A172 (cell line): ENCODE measurements around the gene UPK3B. TPM values are rescaled to one million over a fixed set of nuclear protein-coding genes. Genes with fewer than 3 reads are reported as not detected.
"Not testable (repeated sequence)": the region's sequence is repeated elsewhere in the genome, so short reads cannot be mapped to it uniquely, and the experiment has no call there.

Experiments used
- DNase-seq: peaks from one replicate; pipeline ENCODE4 v3.0.0-alpha.2; 2015; ENCODE audit warnings: low spot score
- total RNA-seq: library from RNA; depleted of rRNA; stranded (reverse); fragments of >200 nt; shearing (Covaris generic); gene quantifications from 2 replicates; pipeline ENCODE4 v1.2.3, GENCODE V29; 2014; rRNA removed

The UPK3B gene
- total RNA-seq: 10.6 and 25.0 TPM in 2 replicates

GRCh38 chr7:76509931-76510877 is at the start of gene UPK3B:
Gene UPK3B (plus strand): TSS chr7:76510552. CDS start chr7:76510653, 101 bp downstream.
- DNase-seq: peak; percentile 82

GRCh38 chr7:76460767-76461166 is 49.6 kb upstream of the UPK3B start:
- DNase-seq: not testable (repeated sequence)

GRCh38 chr7:76461464-76462101 is 48.8 kb upstream of the UPK3B start, which contains the start of gene DTX2:
Gene DTX2 (plus strand): TSS chr7:76461709. CDS start chr7:76480510, 18,801 bp downstream.
- not testable (repeated sequence) for DNase-seq

- DNase-seq: not testable (repeated sequence)
Measured at GRCh38 chr7:76462271-76462882, 48.0 kb upstream of the UPK3B start.

GRCh38 chr7:76464959-76465358 is 45.4 kb upstream of the UPK3B start:
- DNase-seq: not testable (repeated sequence)

GRCh38 chr7:76465950-76466349 is 44.4 kb upstream of the UPK3B start:
- DNase-seq: not testable (repeated sequence)

- peak; percentile 94 for DNase-seq
Measured at GRCh38 chr7:76467743-76468404, 42.5 kb upstream of the UPK3B start.

- DNase-seq: not testable (repeated sequence)
Measured at GRCh38 chr7:76471556-76472221, 38.7 kb upstream of the UPK3B start.

GRCh38 chr7:76473097-76473496 is 37.3 kb upstream of the UPK3B start:
- not testable (repeated sequence) for DNase-seq

GRCh38 chr7:76476280-76476679 is 34.1 kb upstream of the UPK3B start:
- DNase-seq: not testable (repeated sequence)

GRCh38 chr7:76476742-76477474 is 33.4 kb upstream of the UPK3B start:
- not testable (repeated sequence) for DNase-seq

GRCh38 chr7:76479628-76480027 is 30.7 kb upstream of the UPK3B start:
- DNase-seq: not testable (repeated sequence)

- not testable (repeated sequence) for DNase-seq
Measured at GRCh38 chr7:76480403-76481253, 29.7 kb upstream of the UPK3B start.

- DNase-seq: not testable (repeated sequence)
Measured at GRCh38 chr7:76482660-76483059, 27.7 kb upstream of the UPK3B start.

- not testable (repeated sequence) for DNase-seq
Measured at GRCh38 chr7:76483081-76483480, 27.3 kb upstream of the UPK3B start.

- not testable (repeated sequence) for DNase-seq
Measured at GRCh38 chr7:76484456-76484855, 25.9 kb upstream of the UPK3B start.

GRCh38 chr7:76485822-76486610 is 24.3 kb upstream of the UPK3B start:
- not testable (repeated sequence) for DNase-seq

- DNase-seq: not testable (repeated sequence)
Measured at GRCh38 chr7:76486618-76487017, 23.7 kb upstream of the UPK3B start.
